CD4-positive, alpha-beta T cell (primary cell): ENCODE data around the gene PSME4. TPM values are rescaled to one million over a fixed set of nuclear protein-coding genes. Genes with fewer than 3 reads are reported as not detected.

ENCODE experiments used
- ATAC-seq: fragments of 200-7000 bp; cut with Tn5 transposase; one replicate; pipeline ENCODE4 v1.10.0; 2022; ENCODE audit warnings: mild to moderate bottlenecking; ENCODE audit not compliant: poor library complexity
- CTCF ChIA-PET: fragments of 350-600 bp; sonication (Branson Sonifier 250); formaldehyde crosslinking; loops from one replicate; lab custom pipeline; 2021; ENCODE audit warnings: antibody characterized with exemption, inconsistent platforms; lab: Charles Lee
- POLR2A ChIA-PET: fragments of 350-600 bp; sonication (Branson Sonifier 250); formaldehyde crosslinking; loops from one replicate; lab custom pipeline; 2021; ENCODE audit warnings: antibody characterized with exemption, inconsistent platforms; lab: Charles Lee
- DNase-seq, 14 experiments: peaks; one replicate each; pipeline ENCODE4 v3.0.0-alpha.2; 2013 to 2020; ENCODE audit warnings: mixed read lengths in 2 of 14
- H3K27ac ChIP-seq, 2 donors: one replicate each; pipeline versions ENCODE4 v1.5.1 to v1.7.0; 2013; ENCODE audit warnings: low read length in 2 of 2, low read depth in 1 of 2, mild to moderate bottlenecking in 1 of 2
- H3K27me3 ChIP-seq, 2 experiments: 1 replicate in 1 of 2; 2 replicates in 1 of 2; pipeline versions ENCODE4 v1.6.1 to v1.7.0; 2013; ENCODE audit warnings: low read length in 2 of 2, control low read depth in 1 of 2, mild to moderate bottlenecking in 1 of 2, moderate library complexity in 1 of 2; ENCODE audit not compliant: insufficient read depth in 2 of 2, control insufficient read depth in 1 of 2
- H3K36me3 ChIP-seq: one replicate; pipeline ENCODE4 v1.6.1; 2013; ENCODE audit warnings: low read length, control low read depth; ENCODE audit not compliant: insufficient read depth
- H3K4me1 ChIP-seq: one replicate; pipeline ENCODE4 v1.6.1; 2013; ENCODE audit warnings: low read length, control low read depth; ENCODE audit not compliant: insufficient read depth
- H3K4me3 ChIP-seq: one replicate; pipeline ENCODE4 v1.5.1; 2013; ENCODE audit warnings: mild to moderate bottlenecking, low read length, moderate library complexity
- H3K9me3 ChIP-seq, 2 experiments: 1 replicate in 1 of 2; 2 replicates in 1 of 2; pipeline versions ENCODE4 v1.6.1 to v1.7.0; 2013; ENCODE audit warnings: low read length in 2 of 2, mild to moderate bottlenecking in 2 of 2, control low read depth in 1 of 2, moderate library complexity in 1 of 2; ENCODE audit not compliant: control insufficient read depth in 1 of 2, insufficient read depth in 1 of 2
- H3K27ac Mint-ChIP-seq: one replicate; pipeline ENCODE4 v1.8.0; 2020; ENCODE audit warnings: mixed read lengths
- H3K27me3 Mint-ChIP-seq: one replicate; pipeline ENCODE4 v1.8.0; 2021; ENCODE audit warnings: mixed read lengths
- H3K36me3 Mint-ChIP-seq: one replicate; pipeline ENCODE4 v1.8.0; 2021; ENCODE audit warnings: low read depth, mixed read lengths
- H3K4me1 Mint-ChIP-seq: one replicate; pipeline ENCODE4 v1.8.0; 2021; ENCODE audit warnings: low read depth, mixed read lengths
- H3K4me3 Mint-ChIP-seq: one replicate; pipeline ENCODE4 v1.8.0; 2020; ENCODE audit warnings: mild to moderate bottlenecking, mixed read lengths
- H3K9me3 Mint-ChIP-seq: one replicate; pipeline ENCODE4 v1.8.0; 2020; ENCODE audit warnings: mixed read lengths
- intact Hi-C, 2 experiments: fragments of 100-400 bp; cut with DNase I in 1 of 2; cut with micrococcal nuclease in 1 of 2; formaldehyde crosslinking; loops; one replicate each; pipeline versions ENCODE4 v1.15.1 to v1.9.0; 2023 to 2025; cut with DNase I, micrococcal nuclease
- total RNA-seq, 174 experiments: library from RNA in 2 of 174; stranded (reverse) in 2 of 174; gene quantifications; one replicate each; pipeline ENCODE4 v1.2.3 and lab custom pipeline; 2021 to 2026
- TF ChIP-seq, protein P1 (sequence below): fragments of 200-600 bp; IDR thresholded peaks from one replicate; pipeline ENCODE4 v1.8.0; 2022; ENCODE audit warnings: antibody characterized with exemption, mild to moderate bottlenecking

PSME4 gene
- total RNA-seq, 2 experiments from 2014 or later = 82.6 to 87.0 TPM

DNA sequence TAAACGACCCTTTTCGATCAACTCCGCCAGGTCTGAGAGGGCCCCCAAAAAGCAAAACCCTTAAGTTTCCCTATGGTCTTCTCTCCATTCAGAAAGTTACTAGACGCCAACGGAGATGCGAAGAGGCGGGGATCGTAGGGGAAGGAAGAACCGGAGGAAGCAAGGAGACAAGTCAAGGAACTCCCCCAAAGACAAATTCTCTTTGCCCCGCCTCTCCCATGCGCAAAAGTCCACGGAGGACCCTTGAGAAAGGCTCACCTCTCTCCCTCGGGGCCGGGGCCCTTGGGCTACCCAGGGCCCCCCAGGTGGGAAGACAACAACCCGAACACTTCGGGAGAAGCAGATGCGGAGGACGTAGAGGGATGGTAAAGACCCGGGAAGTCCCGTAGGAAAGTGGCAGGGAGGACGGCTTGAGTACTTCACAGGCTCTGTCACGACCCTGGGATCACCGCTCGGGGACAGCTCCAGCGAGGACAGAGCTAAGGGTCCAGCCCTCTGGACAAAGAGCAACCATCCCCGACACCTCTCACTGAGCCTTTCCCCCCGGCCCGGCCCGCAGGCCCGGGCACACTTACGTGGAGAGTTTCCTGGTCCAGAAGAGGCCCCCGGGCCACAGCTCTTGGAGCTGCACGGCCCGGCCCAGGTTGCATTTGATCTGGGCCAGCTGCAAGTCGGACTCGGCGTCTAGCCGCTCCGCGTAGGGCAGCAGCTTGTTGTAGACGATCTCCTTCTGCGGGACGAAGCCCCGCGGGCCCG is 647 bp downstream of the PSME4 start:
- Mint-ChIP-seq H3K36me3 (peaks cover 44% of the 10 kb centered on the region), H3K27ac (peak overlapping the region; percentile 90), H3K4me1 (peaks cover 61% of the 10 kb centered on the region), H3K27me3 (no peaks in the 10 kb centered on the region), H3K4me3 (peak overlapping the region; percentile 98), H3K9me3 (no peaks in the 10 kb centered on the region)
- Histone ChIP-seq H3K4me1 (peaks cover 50% of the 10 kb centered on the region), H3K27me3 (no peaks in the 10 kb centered on the region), H3K27ac (peak overlapping the region; percentile 81 to 82), H3K4me3 (peak overlapping the region; percentile 79), H3K9me3 (no peaks in the 10 kb centered on the region), H3K36me3 (peaks cover 11% of the 10 kb centered on the region)
- ATAC-seq (peak; percentile 16), DNase-seq (peak in 9 of 14 experiments; percentile 2 to 57 (median 21))
- intact Hi-C loops = loop anchor here (1.0 to 10.0 kb wide), 7 partner anchors 38 to 755 kb away; partner anchors contain the start of genes ACYP2 (in 2 of the 2), ASB3 (in 1 of the 2), EML6 (in 1 of the 2) and ERLEC1 (in 1 of the 2)
- ChIA-PET CTCF (interaction anchor here (1.7 kb wide), 1 partner anchor 83 kb away, joined by 6 read pairs; no protein-coding TSS in a partner anchor), POLR2A (interaction anchor here (0.6 to 5.1 kb wide), 16 partner anchors 10 to 1648 kb away, joined by 3 to 49 read pairs (median 6); partner anchors contain the start of genes ACYP2, CFAP36 and CHAC2)
- TF ChIP-seq, protein P1, sequence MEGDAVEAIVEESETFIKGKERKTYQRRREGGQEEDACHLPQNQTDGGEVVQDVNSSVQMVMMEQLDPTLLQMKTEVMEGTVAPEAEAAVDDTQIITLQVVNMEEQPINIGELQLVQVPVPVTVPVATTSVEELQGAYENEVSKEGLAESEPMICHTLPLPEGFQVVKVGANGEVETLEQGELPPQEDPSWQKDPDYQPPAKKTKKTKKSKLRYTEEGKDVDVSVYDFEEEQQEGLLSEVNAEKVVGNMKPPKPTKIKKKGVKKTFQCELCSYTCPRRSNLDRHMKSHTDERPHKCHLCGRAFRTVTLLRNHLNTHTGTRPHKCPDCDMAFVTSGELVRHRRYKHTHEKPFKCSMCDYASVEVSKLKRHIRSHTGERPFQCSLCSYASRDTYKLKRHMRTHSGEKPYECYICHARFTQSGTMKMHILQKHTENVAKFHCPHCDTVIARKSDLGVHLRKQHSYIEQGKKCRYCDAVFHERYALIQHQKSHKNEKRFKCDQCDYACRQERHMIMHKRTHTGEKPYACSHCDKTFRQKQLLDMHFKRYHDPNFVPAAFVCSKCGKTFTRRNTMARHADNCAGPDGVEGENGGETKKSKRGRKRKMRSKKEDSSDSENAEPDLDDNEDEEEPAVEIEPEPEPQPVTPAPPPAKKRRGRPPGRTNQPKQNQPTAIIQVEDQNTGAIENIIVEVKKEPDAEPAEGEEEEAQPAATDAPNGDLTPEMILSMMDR = no peak

DNA sequence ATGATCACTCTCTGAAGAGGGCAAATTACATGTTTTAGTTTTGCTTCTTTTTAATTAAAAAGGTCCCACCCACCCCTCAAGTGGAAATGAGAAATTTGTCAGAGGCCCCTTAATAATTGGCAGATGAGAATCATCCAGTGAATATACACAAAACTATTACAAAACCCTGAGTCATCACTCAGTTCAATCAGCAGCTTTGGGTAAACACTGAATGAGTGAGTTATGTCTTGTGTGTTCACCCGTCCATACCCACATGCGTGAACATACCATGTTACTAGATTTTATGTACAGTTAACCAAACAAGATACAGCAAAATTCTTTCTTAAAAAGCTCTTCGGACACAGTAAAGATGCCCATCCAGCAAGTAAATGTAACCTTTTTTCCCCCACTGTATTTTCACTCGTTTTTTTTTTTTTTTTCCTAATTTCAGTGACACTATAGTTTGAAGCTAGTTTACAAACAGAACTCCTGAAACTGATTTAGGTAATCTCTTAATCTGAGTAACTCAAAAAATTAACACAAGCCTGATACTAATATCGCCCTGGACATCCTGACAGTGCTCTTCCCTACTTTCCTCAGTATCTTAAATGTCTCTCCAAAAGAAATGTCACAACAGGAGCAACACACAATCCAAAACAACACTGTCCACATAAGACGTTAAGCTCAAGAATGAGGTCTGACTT is 1.4 kb downstream of the PSME4 start:
- Mint-ChIP-seq H3K9me3 (no peaks in the 10 kb centered on the region), H3K27me3 (no peaks in the 10 kb centered on the region), H3K4me1 (peaks cover 64% of the 10 kb centered on the region), H3K4me3 (peak overlapping the region; percentile 98), H3K36me3 (peaks cover 37% of the 10 kb centered on the region), H3K27ac (peak overlapping the region; percentile 90)
- ATAC-seq = peak; percentile 21
- Histone ChIP-seq H3K4me1 (peaks cover 52% of the 10 kb centered on the region), H3K27me3 (no peaks in the 10 kb centered on the region), H3K36me3 (peaks cover 6% of the 10 kb centered on the region), H3K27ac (peak overlapping the region; percentile 81 to 82), H3K4me3 (peak overlapping the region; percentile 79), H3K9me3 (no peaks in the 10 kb centered on the region)
- intact Hi-C loops = loop anchor here (5.0 to 10.0 kb wide), 3 partner anchors 37 to 755 kb away; partner anchors contain the start of genes ACYP2 (in 1 of the 2) and EML6 (in 1 of the 2)
- ChIA-PET CTCF (interaction anchor here (1.1 kb wide), 1 partner anchor 35 kb away, joined by 3 read pairs; no protein-coding TSS in a partner anchor), POLR2A (interaction anchor here (0.7 to 5.1 kb wide), 14 partner anchors 10 to 1649 kb away, joined by 4 to 49 read pairs (median 7); partner anchors contain the start of genes ACYP2 and CHAC2)
- peak in 5 of 14 experiments; percentile 7 to 54 (median 41) for DNase-seq
- TF ChIP-seq, protein P1 = no peak

DNA sequence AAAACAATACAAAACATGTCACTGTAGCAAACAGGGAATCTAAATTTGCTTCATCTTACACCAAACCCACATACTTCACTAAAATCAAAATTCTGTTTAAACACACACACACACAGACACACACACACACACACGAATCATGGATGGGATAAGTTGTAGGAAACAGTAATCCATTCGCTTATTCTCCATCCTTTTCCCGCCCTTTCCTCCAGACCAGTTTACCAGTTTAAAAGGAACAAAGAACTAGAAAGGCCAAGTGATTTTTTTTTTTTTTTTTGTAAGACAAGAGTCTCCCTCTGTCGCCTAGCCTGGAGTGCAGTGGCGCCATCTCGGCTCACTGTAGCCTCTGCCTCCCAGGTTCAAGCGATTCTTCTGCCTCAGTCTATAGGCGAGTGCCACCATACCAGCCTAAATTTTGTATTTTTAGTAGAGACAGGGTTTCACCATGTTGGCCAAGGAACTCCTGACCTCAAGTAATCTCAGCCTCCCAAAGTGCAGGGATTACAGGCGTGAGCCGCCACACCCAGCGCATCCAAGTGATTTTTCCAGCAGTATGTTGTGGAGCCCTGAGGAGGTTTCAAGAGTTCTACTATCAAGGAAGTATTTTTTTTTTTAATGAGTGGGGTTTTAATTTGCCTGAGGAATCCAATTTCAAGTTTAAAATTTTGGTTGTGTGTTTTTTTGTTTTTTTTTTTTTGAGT is 5.7 kb downstream of the PSME4 start:
- H3K9me3 Mint-ChIP-seq = no peaks in the 10 kb centered on the region
- POLR2A ChIA-PET = no interaction called here
- ATAC-seq (no peak), DNase-seq (no peak)
- peaks cover 52% of the 10 kb centered on the region for H3K4me1 ChIP-seq
- no peak overlapping the region for H3K4me3 ChIP-seq
- H3K36me3 ChIP-seq = no peaks in the 10 kb centered on the region
- no peak overlapping the region for H3K27ac Mint-ChIP-seq
- no peaks in the 10 kb centered on the region for H3K9me3 ChIP-seq
- H3K27ac ChIP-seq = no peak overlapping the region
- peaks cover 83% of the 10 kb centered on the region for H3K4me1 Mint-ChIP-seq
- no peaks in the 10 kb centered on the region for H3K27me3 Mint-ChIP-seq
- no peaks in the 10 kb centered on the region for H3K27me3 ChIP-seq
- CTCF ChIA-PET = no interaction called here
- TF ChIP-seq, protein P1 = no peak
- intact Hi-C loops = loop anchor here (5.0 to 10.0 kb wide), 4 partner anchors 32 to 760 kb away; partner anchors contain the start of genes ACYP2 (in 1 of the 2) and EML6 (in 1 of the 2)
- H3K4me3 Mint-ChIP-seq = peak overlapping the region; percentile 23
- peaks cover 23% of the 10 kb centered on the region for H3K36me3 Mint-ChIP-seq
